GM12878 (cell line): ENCODE data around the gene ATXN1. TPM values are rescaled to one million over a fixed set of nuclear protein-coding genes. Genes with fewer than 3 reads are reported as not detected.

ENCODE experiments used
- ATF7 ChIP-seq: fragments of 450-650 bp; IDR thresholded peaks from 2 replicates; pipeline ENCODE4 v1.6.1; 2016; ENCODE audit warnings: low read depth, mild to moderate bottlenecking
- ESRRA ChIP-seq: IDR thresholded peaks from 2 replicates; pipeline ENCODE4 v1.6.1; 2012; ENCODE audit warnings: mild to moderate bottlenecking, low read length, improper control_type of control experiment
- EZH2 ChIP-seq: IDR thresholded peaks from 2 replicates; pipeline ENCODE4 v1.6.1; 2012; ENCODE audit warnings: low read depth, mild to moderate bottlenecking, control low read depth, inconsistent platforms, low read length, borderline replicate concordance; ENCODE audit not compliant: control insufficient read depth
- IKZF1 ChIP-seq: fragments of 450-650 bp; conservative IDR thresholded peaks from 2 replicates; pipeline ENCODE4 v1.6.1; 2017; ENCODE audit warnings: antibody characterized with exemption, mild to moderate bottlenecking
- IKZF2 ChIP-seq, 2 experiments: fragments of 450-650 bp; IDR thresholded peaks; 2 replicates each; pipeline ENCODE4 v1.6.1; 2017; ENCODE audit warnings: mild to moderate bottlenecking in 2 of 2, moderate library complexity in 2 of 2
- KAT2A ChIP-seq: conservative IDR thresholded peaks from 2 replicates; pipeline ENCODE4 v1.6.1; 2011; ENCODE audit warnings: low read depth, low read length; ENCODE audit not compliant: control insufficient read depth
- MYB ChIP-seq: fragments of 150-350 bp; IDR thresholded peaks from 2 replicates; pipeline ENCODE4 v1.6.1; 2014; ENCODE audit warnings: mild to moderate bottlenecking, low read depth, low read length, borderline replicate concordance
- NBN ChIP-seq: fragments of 450-650 bp; IDR thresholded peaks from 2 replicates; pipeline ENCODE4 v1.6.1; 2016
- NFYA ChIP-seq: IDR thresholded peaks from 2 replicates; pipeline ENCODE4 v1.6.1; 2011; ENCODE audit warnings: low read depth, mild to moderate bottlenecking, low read length, improper control_type of control experiment, borderline replicate concordance
- NRF1 ChIP-seq: conservative IDR thresholded peaks from 2 replicates; pipeline ENCODE4 v1.6.1; 2011; ENCODE audit warnings: mild to moderate bottlenecking, low read depth, low read length, improper control_type of control experiment
- POLR2AphosphoS2 ChIP-seq: IDR thresholded peaks from 2 replicates; pipeline ENCODE4 v1.6.1; 2011; ENCODE audit warnings: low read depth, mild to moderate bottlenecking, low read length, improper control_type of control experiment, moderate library complexity
- RAD21 ChIP-seq: IDR thresholded peaks from 2 replicates; pipeline ENCODE4 v1.6.1; 2011; ENCODE audit warnings: mild to moderate bottlenecking, low read depth, low read length, moderate library complexity; ENCODE audit not compliant: insufficient read depth
- ZBED1 ChIP-seq: IDR thresholded peaks from 2 replicates; pipeline ENCODE4 v1.6.1; 2016; ENCODE audit warnings: borderline replicate concordance
- polyA plus RNA-seq, 11 experiments: library from polyadenylated mRNA; depleted of rRNA in 4 of 11; unstranded in 6 of 11; stranded (reverse) in 5 of 11; fragments of >200 nt; fragmentation: Nextera tagmentation in 4 of 11; fragmentation: Illumina TruSeq in 1 of 11; extraction: Ambion mirVana in 4 of 11; extraction: Trizol in 1 of 11; gene quantifications; 1 replicate in 1 of 11; 2 replicates in 10 of 11; pipeline versions ENCODE4 v1.2.1 to v1.2.3, GENCODE V29; 2011 to 2016; ENCODE audit warnings: inconsistent platforms in 2 of 11, missing spikeins in 2 of 11, low read depth in 1 of 11
- total RNA-seq, 4 experiments: library from RNA; depleted of rRNA in 3 of 4; stranded (reverse); fragments of >200 nt in 3 of 4; fragmentation: Illumina TruSeq in 1 of 4; extraction: Trizol in 1 of 4; gene quantifications; 2 replicates each; pipeline versions ENCODE4 v1.2.1 to v1.2.3, GENCODE V29; 2013 to 2021
- TF ChIP-seq, protein P1 (sequence below): fragments of 450-650 bp; formaldehyde crosslinking; IDR thresholded peaks from 2 replicates; pipeline ENCODE4 v1.4.0; 2022; ENCODE audit warnings: mild to moderate bottlenecking, moderate library complexity
- TF ChIP-seq, protein P2 (sequence below): fragments of 450-650 bp; IDR thresholded peaks from 2 replicates; pipeline ENCODE4 v1.6.1; 2018; ENCODE audit warnings: mild to moderate bottlenecking, low read depth, moderate library complexity; ENCODE audit not compliant: partially characterized antibody
- TF ChIP-seq, protein P3 (sequence below): fragments of 450-650 bp; IDR thresholded peaks from 2 replicates; pipeline ENCODE4 v1.6.1; 2018; ENCODE audit warnings: borderline replicate concordance, mild to moderate bottlenecking; ENCODE audit not compliant: partially characterized antibody
- TF ChIP-seq, protein P4 (sequence below): IDR thresholded peaks from 2 replicates; pipeline ENCODE4 v1.6.1; 2012; ENCODE audit warnings: low read depth, low read length, improper control_type of control experiment
- TF ChIP-seq, protein P5 (sequence below): fragments of 450-650 bp; IDR thresholded peaks from 2 replicates; pipeline ENCODE4 v1.6.1; 2017; ENCODE audit warnings: borderline replicate concordance

Gene ATXN1
- total and polyA plus RNA-seq, 10 of the 15 experiments (the other 5 are each of a cell fraction or from before 2014, with no cell fraction given): 12.2 to 51.2 (median 20.5) TPM

DNA sequence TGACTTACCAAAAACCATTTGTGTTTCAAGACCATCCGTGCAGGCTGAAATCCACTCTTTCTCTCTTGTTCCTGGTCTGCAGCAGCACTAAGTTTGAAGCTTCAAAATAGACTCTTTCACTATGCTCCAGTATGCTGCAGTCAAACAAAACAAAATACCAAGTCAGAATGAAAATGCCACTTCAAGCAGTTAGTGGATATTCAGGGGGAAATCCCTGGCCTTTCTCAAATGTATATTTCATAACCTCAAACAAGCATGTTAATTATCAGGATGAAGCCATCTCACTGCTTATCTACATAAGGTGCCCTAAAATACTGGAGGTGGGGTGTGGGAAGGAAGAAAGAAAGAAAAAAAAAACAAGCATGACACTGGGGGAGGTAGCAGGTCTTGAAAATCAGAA, 103.5 kb downstream of the ATXN1 start (continued):
- TF ChIP-seq, protein P1, sequence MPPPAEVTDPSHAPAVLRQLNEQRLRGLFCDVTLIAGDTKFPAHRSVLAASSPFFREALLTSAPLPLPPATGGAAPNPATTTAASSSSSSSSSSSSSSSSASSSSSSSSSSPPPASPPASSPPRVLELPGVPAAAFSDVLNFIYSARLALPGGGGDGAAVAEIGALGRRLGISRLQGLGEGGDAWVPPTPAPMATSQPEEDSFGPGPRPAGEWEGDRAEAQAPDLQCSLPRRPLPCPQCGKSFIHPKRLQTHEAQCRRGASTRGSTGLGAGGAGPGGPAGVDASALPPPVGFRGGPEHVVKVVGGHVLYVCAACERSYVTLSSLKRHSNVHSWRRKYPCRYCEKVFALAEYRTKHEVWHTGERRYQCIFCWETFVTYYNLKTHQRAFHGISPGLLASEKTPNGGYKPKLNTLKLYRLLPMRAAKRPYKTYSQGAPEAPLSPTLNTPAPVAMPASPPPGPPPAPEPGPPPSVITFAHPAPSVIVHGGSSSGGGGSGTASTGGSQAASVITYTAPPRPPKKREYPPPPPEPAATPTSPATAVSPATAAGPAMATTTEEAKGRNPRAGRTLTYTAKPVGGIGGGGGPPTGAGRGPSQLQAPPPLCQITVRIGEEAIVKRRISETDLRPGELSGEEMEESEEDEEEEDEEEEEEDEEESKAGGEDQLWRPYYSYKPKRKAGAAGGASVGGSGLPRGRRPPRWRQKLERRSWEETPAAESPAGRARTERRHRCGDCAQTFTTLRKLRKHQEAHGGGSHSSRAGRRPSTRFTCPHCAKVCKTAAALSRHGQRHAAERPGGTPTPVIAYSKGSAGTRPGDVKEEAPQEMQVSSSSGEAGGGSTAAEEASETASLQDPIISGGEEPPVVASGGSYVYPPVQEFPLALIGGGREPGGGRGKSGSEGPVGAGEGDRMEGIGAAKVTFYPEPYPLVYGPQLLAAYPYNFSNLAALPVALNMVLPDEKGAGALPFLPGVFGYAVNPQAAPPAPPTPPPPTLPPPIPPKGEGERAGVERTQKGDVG (CRISPR knock-in tag): no peak
- TF ChIP-seq IKZF2 (IDR thresholded peaks at IDR 0.05) (peak; percentile 48 to 60; a peak in 3 of 4 replicates), EZH2 (no peak), POLR2AphosphoS2 (no peak), IKZF1 (no peak; the same call in 1 of the 2 replicates), NFYA (no peak), ATF7 (peak; percentile 59; the same call in 1 of the 2 replicates), RAD21 (no peak), MYB (no peak), ZBED1 (no peak), ESRRA (no peak), KAT2A (no peak), NRF1 (no peak), NBN (peak; percentile 64)
- TF ChIP-seq, protein P2, sequence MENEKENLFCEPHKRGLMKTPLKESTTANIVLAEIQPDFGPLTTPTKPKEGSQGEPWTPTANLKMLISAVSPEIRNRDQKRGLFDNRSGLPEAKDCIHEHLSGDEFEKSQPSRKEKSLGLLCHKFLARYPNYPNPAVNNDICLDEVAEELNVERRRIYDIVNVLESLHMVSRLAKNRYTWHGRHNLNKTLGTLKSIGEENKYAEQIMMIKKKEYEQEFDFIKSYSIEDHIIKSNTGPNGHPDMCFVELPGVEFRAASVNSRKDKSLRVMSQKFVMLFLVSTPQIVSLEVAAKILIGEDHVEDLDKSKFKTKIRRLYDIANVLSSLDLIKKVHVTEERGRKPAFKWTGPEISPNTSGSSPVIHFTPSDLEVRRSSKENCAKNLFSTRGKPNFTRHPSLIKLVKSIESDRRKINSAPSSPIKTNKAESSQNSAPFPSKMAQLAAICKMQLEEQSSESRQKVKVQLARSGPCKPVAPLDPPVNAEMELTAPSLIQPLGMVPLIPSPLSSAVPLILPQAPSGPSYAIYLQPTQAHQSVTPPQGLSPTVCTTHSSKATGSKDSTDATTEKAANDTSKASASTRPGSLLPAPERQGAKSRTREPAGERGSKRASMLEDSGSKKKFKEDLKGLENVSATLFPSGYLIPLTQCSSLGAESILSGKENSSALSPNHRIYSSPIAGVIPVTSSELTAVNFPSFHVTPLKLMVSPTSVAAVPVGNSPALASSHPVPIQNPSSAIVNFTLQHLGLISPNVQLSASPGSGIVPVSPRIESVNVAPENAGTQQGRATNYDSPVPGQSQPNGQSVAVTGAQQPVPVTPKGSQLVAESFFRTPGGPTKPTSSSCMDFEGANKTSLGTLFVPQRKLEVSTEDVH: no peak
- TF ChIP-seq, protein P3, sequence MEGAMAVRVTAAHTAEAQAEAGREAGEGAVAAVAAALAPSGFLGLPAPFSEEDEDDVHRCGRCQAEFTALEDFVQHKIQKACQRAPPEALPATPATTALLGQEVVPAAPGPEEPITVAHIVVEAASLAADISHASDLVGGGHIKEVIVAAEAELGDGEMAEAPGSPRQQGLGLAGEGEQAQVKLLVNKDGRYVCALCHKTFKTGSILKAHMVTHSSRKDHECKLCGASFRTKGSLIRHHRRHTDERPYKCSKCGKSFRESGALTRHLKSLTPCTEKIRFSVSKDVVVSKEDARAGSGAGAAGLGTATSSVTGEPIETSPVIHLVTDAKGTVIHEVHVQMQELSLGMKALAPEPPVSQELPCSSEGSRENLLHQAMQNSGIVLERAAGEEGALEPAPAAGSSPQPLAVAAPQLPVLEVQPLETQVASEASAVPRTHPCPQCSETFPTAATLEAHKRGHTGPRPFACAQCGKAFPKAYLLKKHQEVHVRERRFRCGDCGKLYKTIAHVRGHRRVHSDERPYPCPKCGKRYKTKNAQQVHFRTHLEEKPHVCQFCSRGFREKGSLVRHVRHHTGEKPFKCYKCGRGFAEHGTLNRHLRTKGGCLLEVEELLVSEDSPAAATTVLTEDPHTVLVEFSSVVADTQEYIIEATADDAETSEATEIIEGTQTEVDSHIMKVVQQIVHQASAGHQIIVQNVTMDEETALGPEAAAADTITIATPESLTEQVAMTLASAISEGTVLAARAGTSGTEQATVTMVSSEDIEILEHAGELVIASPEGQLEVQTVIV: no peak
- TF ChIP-seq, protein P4, sequence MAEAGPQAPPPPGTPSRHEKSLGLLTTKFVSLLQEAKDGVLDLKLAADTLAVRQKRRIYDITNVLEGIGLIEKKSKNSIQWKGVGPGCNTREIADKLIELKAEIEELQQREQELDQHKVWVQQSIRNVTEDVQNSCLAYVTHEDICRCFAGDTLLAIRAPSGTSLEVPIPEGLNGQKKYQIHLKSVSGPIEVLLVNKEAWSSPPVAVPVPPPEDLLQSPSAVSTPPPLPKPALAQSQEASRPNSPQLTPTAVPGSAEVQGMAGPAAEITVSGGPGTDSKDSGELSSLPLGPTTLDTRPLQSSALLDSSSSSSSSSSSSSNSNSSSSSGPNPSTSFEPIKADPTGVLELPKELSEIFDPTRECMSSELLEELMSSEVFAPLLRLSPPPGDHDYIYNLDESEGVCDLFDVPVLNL: no peak
- TF ChIP-seq, protein P5, sequence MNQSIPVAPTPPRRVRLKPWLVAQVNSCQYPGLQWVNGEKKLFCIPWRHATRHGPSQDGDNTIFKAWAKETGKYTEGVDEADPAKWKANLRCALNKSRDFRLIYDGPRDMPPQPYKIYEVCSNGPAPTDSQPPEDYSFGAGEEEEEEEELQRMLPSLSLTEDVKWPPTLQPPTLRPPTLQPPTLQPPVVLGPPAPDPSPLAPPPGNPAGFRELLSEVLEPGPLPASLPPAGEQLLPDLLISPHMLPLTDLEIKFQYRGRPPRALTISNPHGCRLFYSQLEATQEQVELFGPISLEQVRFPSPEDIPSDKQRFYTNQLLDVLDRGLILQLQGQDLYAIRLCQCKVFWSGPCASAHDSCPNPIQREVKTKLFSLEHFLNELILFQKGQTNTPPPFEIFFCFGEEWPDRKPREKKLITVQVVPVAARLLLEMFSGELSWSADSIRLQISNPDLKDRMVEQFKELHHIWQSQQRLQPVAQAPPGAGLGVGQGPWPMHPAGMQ: no peak
